ENCODE results near the gene THOC6.
"Not testable (repeated sequence)": the region's sequence is repeated elsewhere in the genome, so short reads cannot be mapped to it uniquely, and the experiment has no call there.

THOC6 gene

GRCh38 chr16:3051494-3051893 lies 27.7 kb downstream of the THOC6 start:
- no peak overlapping the region for H3K27ac ChIP-seq (ENCODE audit: poor library complexity, severe bottlenecking)
- peaks cover 24% of the 10 kb centered on the region for H3K27me3 ChIP-seq (ENCODE audit: insufficient read depth, poor library complexity, severe bottlenecking)
- no peaks in the 10 kb centered on the region for H3K36me3 ChIP-seq (ENCODE audit: low read depth)
- TF ChIP-seq CTCF (IDR thresholded peaks at IDR 0.05; ENCODE audit: poor library complexity, severe bottlenecking), result no peak
- DNase-seq (ENCODE audit: low spot score), result no peak
- H3K4me1 ChIP-seq (ENCODE audit: insufficient read depth, poor library complexity, severe bottlenecking), result no peaks in the 10 kb centered on the region
- H3K4me3 ChIP-seq (ENCODE audit: severe bottlenecking), result no peak overlapping the region
- H3K9me3 ChIP-seq (ENCODE audit: severe bottlenecking), result no peaks in the 10 kb centered on the region
- no peak for ATAC-seq (ENCODE audit: low read depth)

- H3K36me3 ChIP-seq (ENCODE audit: low read depth); DNase-seq (ENCODE audit: low spot score); H3K4me1 ChIP-seq (ENCODE audit: insufficient read depth, poor library complexity, severe bottlenecking); H3K4me3 ChIP-seq (ENCODE audit: severe bottlenecking); H3K9me3 ChIP-seq (ENCODE audit: severe bottlenecking); H3K27ac ChIP-seq (ENCODE audit: poor library complexity, severe bottlenecking); ATAC-seq (ENCODE audit: low read depth): not testable (repeated sequence)
- H3K27me3 ChIP-seq (ENCODE audit: insufficient read depth, poor library complexity, severe bottlenecking), result peaks cover 14% of the 10 kb centered on the region
Measured at GRCh38 chr16:3052571-3053329, 28.9 kb downstream of the THOC6 start.

- H3K27me3 ChIP-seq (ENCODE audit: insufficient read depth, poor library complexity, severe bottlenecking); H3K4me1 ChIP-seq (ENCODE audit: insufficient read depth, poor library complexity, severe bottlenecking); DNase-seq (ENCODE audit: low spot score); ATAC-seq (ENCODE audit: low read depth); H3K27ac ChIP-seq (ENCODE audit: poor library complexity, severe bottlenecking); H3K36me3 ChIP-seq (ENCODE audit: low read depth); H3K4me3 ChIP-seq (ENCODE audit: severe bottlenecking); H3K9me3 ChIP-seq (ENCODE audit: severe bottlenecking): not testable (repeated sequence)
Measured at GRCh38 chr16:3053330-3053710, 29.5 kb downstream of the THOC6 start.

- H3K9me3 ChIP-seq (ENCODE audit: severe bottlenecking), result no peaks in the 10 kb centered on the region
- no peaks in the 10 kb centered on the region for H3K4me1 ChIP-seq (ENCODE audit: insufficient read depth, poor library complexity, severe bottlenecking)
- no peak overlapping the region for H3K27ac ChIP-seq (ENCODE audit: poor library complexity, severe bottlenecking)
- TF ChIP-seq CTCF (IDR thresholded peaks at IDR 0.05; ENCODE audit: poor library complexity, severe bottlenecking), result no peak
- ATAC-seq (ENCODE audit: low read depth) (no peak), DNase-seq (ENCODE audit: low spot score) (no peak)
- H3K36me3 ChIP-seq (ENCODE audit: low read depth), result no peaks in the 10 kb centered on the region
- no peak overlapping the region for H3K4me3 ChIP-seq (ENCODE audit: severe bottlenecking)
- peaks cover 6% of the 10 kb centered on the region for H3K27me3 ChIP-seq (ENCODE audit: insufficient read depth, poor library complexity, severe bottlenecking)
Measured at GRCh38 chr16:3054965-3055733, 31.3 kb downstream of the THOC6 start.

GRCh38 chr16:3055734-3056115 lies 31.9 kb downstream of the THOC6 start:
- not testable (repeated sequence) for H3K4me1 ChIP-seq (ENCODE audit: insufficient read depth, poor library complexity, severe bottlenecking); DNase-seq (ENCODE audit: low spot score); H3K9me3 ChIP-seq (ENCODE audit: severe bottlenecking); H3K27ac ChIP-seq (ENCODE audit: poor library complexity, severe bottlenecking); ATAC-seq (ENCODE audit: low read depth); H3K27me3 ChIP-seq (ENCODE audit: insufficient read depth, poor library complexity, severe bottlenecking); H3K4me3 ChIP-seq (ENCODE audit: severe bottlenecking); H3K36me3 ChIP-seq (ENCODE audit: low read depth)

- H3K27ac ChIP-seq (ENCODE audit: poor library complexity, severe bottlenecking), result no peak overlapping the region
- no peak for TF ChIP-seq CTCF (IDR thresholded peaks at IDR 0.05; ENCODE audit: poor library complexity, severe bottlenecking)
Measured at GRCh38 chr16:3056336-3057180, 32.7 kb downstream of the THOC6 start.

More at GRCh38 chr16:3056336-3057180, 32.7 kb downstream of the THOC6 start:
- H3K27me3 ChIP-seq (ENCODE audit: insufficient read depth, poor library complexity, severe bottlenecking), result no peaks in the 10 kb centered on the region
- DNase-seq (ENCODE audit: low spot score) (no peak), ATAC-seq (ENCODE audit: low read depth) (no peak)
- no peaks in the 10 kb centered on the region for H3K4me1 ChIP-seq (ENCODE audit: insufficient read depth, poor library complexity, severe bottlenecking)
- H3K4me3 ChIP-seq (ENCODE audit: severe bottlenecking), result no peak overlapping the region
- no peaks in the 10 kb centered on the region for H3K9me3 ChIP-seq (ENCODE audit: severe bottlenecking)
- no peaks in the 10 kb centered on the region for H3K36me3 ChIP-seq (ENCODE audit: low read depth)
